ENCODE measurements around the gene PIK3R5. TPM values are rescaled to one million over a fixed set of nuclear protein-coding genes. Genes with fewer than 3 reads are reported as not detected.

PIK3R5 gene
- total RNA-seq, 1 donor from 2014 or later = 0.30 TPM

- H3K36me3 Mint-ChIP-seq (ENCODE audit: low read depth, unreplicated experiment) = peaks cover 1% of the 10 kb centered on the region
- no peaks in the 10 kb centered on the region for H4K20me1 ChIP-seq (ENCODE audit: insufficient read depth, low read length)
- H3K4me1 Mint-ChIP-seq (ENCODE audit: low read depth, unreplicated experiment) = no peaks in the 10 kb centered on the region
- no peaks in the 10 kb centered on the region for H3K79me2 ChIP-seq (ENCODE audit: insufficient read depth, low read length)
- no peak overlapping the region for H3K9ac ChIP-seq (ENCODE audit: low read length)
- H3K27ac Mint-ChIP-seq (ENCODE audit: unreplicated experiment) = no peak overlapping the region
- DNase-seq (ENCODE audit: low read depth) (no peak), FAIRE-seq (no peak)
- no peak overlapping the region for H2AFZ ChIP-seq (ENCODE audit: low read depth, low read length)
- peaks cover 2% of the 10 kb centered on the region for H3K27me3 ChIP-seq (ENCODE audit: insufficient read depth, low read length)
- no peak overlapping the region for H3K4me3 ChIP-seq (ENCODE audit: insufficient read depth, low read depth, low read length)
- TF ChIP-seq EZH2 (IDR thresholded peaks at IDR 0.05; ENCODE audit: insufficient read depth, low read length) (no peak), CTCF (IDR thresholded peaks at IDR 0.05; ENCODE audit: insufficient read depth, low read depth, low read length) (no peak)
- no peaks in the 10 kb centered on the region for H3K9me3 ChIP-seq (ENCODE audit: insufficient read depth, low read depth, low read length)
- no peak overlapping the region for H3K4me2 ChIP-seq (ENCODE audit: low read length)
- peaks cover 8% of the 10 kb centered on the region for H3K9me3 Mint-ChIP-seq (ENCODE audit: unreplicated experiment)
- no peaks in the 10 kb centered on the region for H3K36me3 ChIP-seq (ENCODE audit: insufficient read depth, low read length)
- no peaks in the 10 kb centered on the region for H3K4me1 ChIP-seq (ENCODE audit: insufficient read depth, low read length)
- no peak overlapping the region for H3K4me3 Mint-ChIP-seq (ENCODE audit: unreplicated experiment)
- no peak overlapping the region for H3K27ac ChIP-seq (ENCODE audit: low read depth, low read length)
- H3K27me3 Mint-ChIP-seq (ENCODE audit: low read depth, unreplicated experiment) = peaks cover 25% of the 10 kb centered on the region
These were observed 123.7 kb downstream of the PIK3R5 start for GRCh38 chr17:8841844-8842243.

- H3K27me3 Mint-ChIP-seq (ENCODE audit: low read depth, unreplicated experiment) = peaks cover 39% of the 10 kb centered on the region
- no peaks in the 10 kb centered on the region for H3K4me1 Mint-ChIP-seq (ENCODE audit: low read depth, unreplicated experiment)
- no peak for DNase-seq (ENCODE audit: low read depth)
- H3K4me3 ChIP-seq (ENCODE audit: insufficient read depth, low read depth, low read length) = no peak overlapping the region
- no peaks in the 10 kb centered on the region for H3K79me2 ChIP-seq (ENCODE audit: insufficient read depth, low read length)
- no peak overlapping the region for H2AFZ ChIP-seq (ENCODE audit: low read depth, low read length)
- H3K4me1 ChIP-seq (ENCODE audit: insufficient read depth, low read length) = no peaks in the 10 kb centered on the region
- H3K27ac ChIP-seq (ENCODE audit: low read depth, low read length) = no peak overlapping the region
- H3K27me3 ChIP-seq (ENCODE audit: insufficient read depth, low read length) = peaks cover 2% of the 10 kb centered on the region
- no peak overlapping the region for H3K4me2 ChIP-seq (ENCODE audit: low read length)
- no peak overlapping the region for H3K27ac Mint-ChIP-seq (ENCODE audit: unreplicated experiment)
- H4K20me1 ChIP-seq (ENCODE audit: insufficient read depth, low read length) = no peaks in the 10 kb centered on the region
- FAIRE-seq = no peak
- H3K9ac ChIP-seq (ENCODE audit: low read length) = no peak overlapping the region
- H3K36me3 ChIP-seq (ENCODE audit: insufficient read depth, low read length) = no peaks in the 10 kb centered on the region
- H3K36me3 Mint-ChIP-seq (ENCODE audit: low read depth, unreplicated experiment) = peaks cover 1% of the 10 kb centered on the region
- peaks cover 8% of the 10 kb centered on the region for H3K9me3 Mint-ChIP-seq (ENCODE audit: unreplicated experiment)
- no peak overlapping the region for H3K4me3 Mint-ChIP-seq (ENCODE audit: unreplicated experiment)
- no peaks in the 10 kb centered on the region for H3K9me3 ChIP-seq (ENCODE audit: insufficient read depth, low read depth, low read length)
- no peak for TF ChIP-seq CTCF (IDR thresholded peaks at IDR 0.05; ENCODE audit: insufficient read depth, low read depth, low read length)
- no peak for TF ChIP-seq EZH2 (IDR thresholded peaks at IDR 0.05; ENCODE audit: insufficient read depth, low read length)
These were observed 126.0 kb downstream of the PIK3R5 start for GRCh38 chr17:8839410-8839935.

- Mint-ChIP-seq H3K36me3 (ENCODE audit: low read depth, unreplicated experiment) (peaks cover 1% of the 10 kb centered on the region), H3K4me1 (ENCODE audit: low read depth, unreplicated experiment) (no peaks in the 10 kb centered on the region), H3K4me3 (ENCODE audit: unreplicated experiment) (no peak overlapping the region), H3K27me3 (ENCODE audit: low read depth, unreplicated experiment) (peaks cover 39% of the 10 kb centered on the region), H3K27ac (ENCODE audit: unreplicated experiment) (no peak overlapping the region), H3K9me3 (ENCODE audit: unreplicated experiment) (peaks cover 8% of the 10 kb centered on the region)
- Histone ChIP-seq H3K4me1 (ENCODE audit: insufficient read depth, low read length) (no peaks in the 10 kb centered on the region), H2AFZ (ENCODE audit: low read depth, low read length) (no peak overlapping the region), H4K20me1 (ENCODE audit: insufficient read depth, low read length) (no peaks in the 10 kb centered on the region), H3K9me3 (ENCODE audit: insufficient read depth, low read depth, low read length) (no peaks in the 10 kb centered on the region), H3K36me3 (ENCODE audit: insufficient read depth, low read length) (no peaks in the 10 kb centered on the region), H3K4me2 (ENCODE audit: low read length) (no peak overlapping the region), H3K27ac (ENCODE audit: low read depth, low read length) (no peak overlapping the region), H3K79me2 (ENCODE audit: insufficient read depth, low read length) (no peaks in the 10 kb centered on the region), H3K9ac (ENCODE audit: low read length) (no peak overlapping the region), H3K27me3 (ENCODE audit: insufficient read depth, low read length) (peaks cover 2% of the 10 kb centered on the region), H3K4me3 (ENCODE audit: insufficient read depth, low read depth, low read length) (no peak overlapping the region)
- FAIRE-seq (no peak), DNase-seq (ENCODE audit: low read depth) (no peak)
- TF ChIP-seq CTCF (IDR thresholded peaks at IDR 0.05; ENCODE audit: insufficient read depth, low read depth, low read length) = no peak
- TF ChIP-seq EZH2 (IDR thresholded peaks at IDR 0.05; ENCODE audit: insufficient read depth, low read length) = no peak
These were observed 126.9 kb downstream of the PIK3R5 start for GRCh38 chr17:8838551-8839095.

Data from astrocyte (in vitro differentiated cells and primary cell).